ENCODE data around the gene IZUMO1R. TPM values are rescaled to one million over a fixed set of nuclear protein-coding genes. Genes with fewer than 3 reads are reported as not detected.

Gene IZUMO1R
- total and polyA plus RNA-seq, 4 donors: 0.21 TPM; not detected in 3

DNA sequence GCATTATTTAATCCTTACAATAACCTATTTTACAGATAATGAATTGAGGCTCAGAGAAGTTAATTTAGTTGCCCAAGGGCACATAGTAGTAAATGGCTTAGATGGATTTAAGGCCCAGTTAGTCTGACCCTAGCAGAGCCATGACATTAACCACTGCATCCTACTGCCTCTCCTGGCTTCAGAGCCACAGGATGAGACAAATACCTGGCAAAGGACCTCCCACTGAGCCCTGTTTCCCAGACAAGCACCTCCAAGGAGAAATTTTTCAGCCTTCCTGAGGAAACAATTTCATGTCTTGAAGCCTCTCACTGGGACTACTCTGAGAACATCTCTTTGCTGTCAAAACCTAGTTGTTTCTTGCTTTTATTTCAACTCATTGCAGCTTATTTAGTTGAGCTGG, 28.4 kb downstream of the IZUMO1R start:
- no peak overlapping the region for H3K9ac ChIP-seq (ENCODE audit: low read depth in 1 of 2, low read length in 2 of 2)
- DNase-seq (ENCODE audit: low spot score): no peak
- H3K9me3 ChIP-seq (ENCODE audit: control insufficient read depth in 4 of 4, low read length in 3 of 4): no peaks in the 10 kb centered on the region
- no peak overlapping the region for H3K27ac ChIP-seq (ENCODE audit: low read depth in 1 of 2, low read length in 2 of 2)
- H3K36me3 ChIP-seq (ENCODE audit: control insufficient read depth in 4 of 4, insufficient read depth in 3 of 4, low read depth in 1 of 4, low read length in 3 of 4): no peaks in the 10 kb centered on the region
- no peaks in the 10 kb centered on the region for H3K27me3 ChIP-seq (ENCODE audit: control insufficient read depth in 4 of 4, insufficient read depth in 4 of 4, low read length in 3 of 4)
- TF ChIP-seq HNF4A (conservative IDR thresholded peaks at IDR 0.05) (no peak), SP1 (IDR thresholded peaks at IDR 0.05) (no peak)
- TF ChIP-seq, protein P1, sequence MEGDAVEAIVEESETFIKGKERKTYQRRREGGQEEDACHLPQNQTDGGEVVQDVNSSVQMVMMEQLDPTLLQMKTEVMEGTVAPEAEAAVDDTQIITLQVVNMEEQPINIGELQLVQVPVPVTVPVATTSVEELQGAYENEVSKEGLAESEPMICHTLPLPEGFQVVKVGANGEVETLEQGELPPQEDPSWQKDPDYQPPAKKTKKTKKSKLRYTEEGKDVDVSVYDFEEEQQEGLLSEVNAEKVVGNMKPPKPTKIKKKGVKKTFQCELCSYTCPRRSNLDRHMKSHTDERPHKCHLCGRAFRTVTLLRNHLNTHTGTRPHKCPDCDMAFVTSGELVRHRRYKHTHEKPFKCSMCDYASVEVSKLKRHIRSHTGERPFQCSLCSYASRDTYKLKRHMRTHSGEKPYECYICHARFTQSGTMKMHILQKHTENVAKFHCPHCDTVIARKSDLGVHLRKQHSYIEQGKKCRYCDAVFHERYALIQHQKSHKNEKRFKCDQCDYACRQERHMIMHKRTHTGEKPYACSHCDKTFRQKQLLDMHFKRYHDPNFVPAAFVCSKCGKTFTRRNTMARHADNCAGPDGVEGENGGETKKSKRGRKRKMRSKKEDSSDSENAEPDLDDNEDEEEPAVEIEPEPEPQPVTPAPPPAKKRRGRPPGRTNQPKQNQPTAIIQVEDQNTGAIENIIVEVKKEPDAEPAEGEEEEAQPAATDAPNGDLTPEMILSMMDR (IDR thresholded peaks at IDR 0.05; ENCODE audit: low read depth, low read length, missing input control): no peak
- H3K4me3 ChIP-seq (ENCODE audit: low read depth in 1 of 3, low read length in 3 of 3): no peak overlapping the region
- no peaks in the 10 kb centered on the region for H3K4me1 ChIP-seq (ENCODE audit: control insufficient read depth in 4 of 4, insufficient read depth in 4 of 4, low read length in 3 of 4)

- H3K27ac ChIP-seq (ENCODE audit: low read depth in 1 of 2, low read length in 2 of 2): no peak overlapping the region
- 88% methylated on average over 6 of the region's 6 CpGs for whole genome bisulfite sequencing
Observed at GRCh38 chr11:94336033-94336432, 31.7 kb downstream of the IZUMO1R start.

DNA sequence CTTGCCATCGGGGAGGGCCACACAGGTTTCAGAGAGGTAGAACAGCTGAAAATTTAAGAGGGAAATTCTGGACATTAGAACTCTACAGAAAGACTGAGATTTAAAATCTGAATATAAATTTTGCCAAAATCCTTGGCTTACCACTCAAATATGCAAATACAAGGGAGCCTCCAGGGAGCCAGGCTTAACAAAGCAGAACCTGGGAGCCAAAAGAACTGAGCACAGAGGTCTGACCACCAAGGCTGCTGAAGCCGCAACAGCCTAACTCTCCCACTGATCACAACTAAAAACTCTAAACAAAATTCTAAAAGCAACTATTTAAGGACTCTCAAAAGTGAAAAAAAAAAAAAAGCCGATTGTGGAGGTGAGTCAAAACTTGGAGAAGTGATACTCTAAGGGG, 34.3 kb downstream of the IZUMO1R start:
- H3K4me3 ChIP-seq (ENCODE audit: low read depth in 1 of 3, low read length in 3 of 3): no peak overlapping the region
- H3K27me3 ChIP-seq (ENCODE audit: control insufficient read depth in 4 of 4, insufficient read depth in 4 of 4, low read length in 3 of 4): no peaks in the 10 kb centered on the region
- no peaks in the 10 kb centered on the region for H3K36me3 ChIP-seq (ENCODE audit: control insufficient read depth in 4 of 4, insufficient read depth in 3 of 4, low read depth in 1 of 4, low read length in 3 of 4)
- WGBS: 77% methylated on average over 3 of the region's 3 CpGs
- no peak overlapping the region for H3K27ac ChIP-seq (ENCODE audit: low read depth in 1 of 2, low read length in 2 of 2)
- TF ChIP-seq YY1 (IDR thresholded peaks at IDR 0.05): no peak
- no peak for TF ChIP-seq MAX (IDR thresholded peaks at IDR 0.05)
- TF ChIP-seq GABPA (IDR thresholded peaks at IDR 0.05 in 1 of 2, conservative IDR thresholded peaks at IDR 0.05 in 1 of 2): no peak
- no peak for TF ChIP-seq RXRA (IDR thresholded peaks at IDR 0.05)
- TF ChIP-seq TAF1 (conservative IDR thresholded peaks at IDR 0.05): no peak
- no peak for TF ChIP-seq ZBTB33 (IDR thresholded peaks at IDR 0.05)
- no peak for TF ChIP-seq EGR1 (IDR thresholded peaks at IDR 0.05; ENCODE audit: low read depth in 2 of 2)
- TF ChIP-seq, protein P1 (IDR thresholded peaks at IDR 0.05; ENCODE audit: low read depth, low read length, missing input control): no peak
- no peak for TF ChIP-seq FOXA1 (IDR thresholded peaks at IDR 0.05)
- TF ChIP-seq SP1 (IDR thresholded peaks at IDR 0.05): no peak
- TF ChIP-seq RAD21 (IDR thresholded peaks at IDR 0.05): no peak
- no peaks in the 10 kb centered on the region for H3K9me3 ChIP-seq (ENCODE audit: control insufficient read depth in 4 of 4, low read length in 3 of 4)
- no peak overlapping the region for H3K9ac ChIP-seq (ENCODE audit: low read depth in 1 of 2, low read length in 2 of 2)
- no peak for DNase-seq (ENCODE audit: low spot score)
- H3K4me1 ChIP-seq (ENCODE audit: control insufficient read depth in 4 of 4, insufficient read depth in 4 of 4, low read length in 3 of 4): no peaks in the 10 kb centered on the region

More at GRCh38 chr11:94336033-94336432, 31.7 kb downstream of the IZUMO1R start:
- Histone ChIP-seq H3K27me3 (ENCODE audit: control insufficient read depth in 4 of 4, insufficient read depth in 4 of 4, low read length in 3 of 4) (no peaks in the 10 kb centered on the region), H3K9ac (ENCODE audit: low read depth in 1 of 2, low read length in 2 of 2) (no peak overlapping the region), H3K36me3 (ENCODE audit: control insufficient read depth in 4 of 4, insufficient read depth in 3 of 4, low read depth in 1 of 4, low read length in 3 of 4) (no peaks in the 10 kb centered on the region), H3K4me1 (ENCODE audit: control insufficient read depth in 4 of 4, insufficient read depth in 4 of 4, low read length in 3 of 4) (no peaks in the 10 kb centered on the region), H3K9me3 (ENCODE audit: control insufficient read depth in 4 of 4, low read length in 3 of 4) (no peaks in the 10 kb centered on the region), H3K4me3 (ENCODE audit: low read depth in 1 of 3, low read length in 3 of 3) (no peak overlapping the region)
- DNase-seq (ENCODE audit: low spot score): no peak
- TF ChIP-seq ZBTB33 (IDR thresholded peaks at IDR 0.05): no peak
